GM08714 (cell line): ENCODE measurements around the gene ALOX5.

Experiments
- H3K4me3 ChIP-seq: fragments of 200-500 bp; sonication (Bioruptor generic); 2 replicates; pipeline ENCODE4 v1.5.1; 2014; ENCODE audit warnings: mild to moderate bottlenecking, low read length, inconsistent platforms
- ZNF274 ChIP-seq: IDR thresholded peaks from 2 replicates; pipeline ENCODE4 v1.6.1; 2012; ENCODE audit warnings: mild to moderate bottlenecking, low read depth, low read length

ALOX5 gene

DNA sequence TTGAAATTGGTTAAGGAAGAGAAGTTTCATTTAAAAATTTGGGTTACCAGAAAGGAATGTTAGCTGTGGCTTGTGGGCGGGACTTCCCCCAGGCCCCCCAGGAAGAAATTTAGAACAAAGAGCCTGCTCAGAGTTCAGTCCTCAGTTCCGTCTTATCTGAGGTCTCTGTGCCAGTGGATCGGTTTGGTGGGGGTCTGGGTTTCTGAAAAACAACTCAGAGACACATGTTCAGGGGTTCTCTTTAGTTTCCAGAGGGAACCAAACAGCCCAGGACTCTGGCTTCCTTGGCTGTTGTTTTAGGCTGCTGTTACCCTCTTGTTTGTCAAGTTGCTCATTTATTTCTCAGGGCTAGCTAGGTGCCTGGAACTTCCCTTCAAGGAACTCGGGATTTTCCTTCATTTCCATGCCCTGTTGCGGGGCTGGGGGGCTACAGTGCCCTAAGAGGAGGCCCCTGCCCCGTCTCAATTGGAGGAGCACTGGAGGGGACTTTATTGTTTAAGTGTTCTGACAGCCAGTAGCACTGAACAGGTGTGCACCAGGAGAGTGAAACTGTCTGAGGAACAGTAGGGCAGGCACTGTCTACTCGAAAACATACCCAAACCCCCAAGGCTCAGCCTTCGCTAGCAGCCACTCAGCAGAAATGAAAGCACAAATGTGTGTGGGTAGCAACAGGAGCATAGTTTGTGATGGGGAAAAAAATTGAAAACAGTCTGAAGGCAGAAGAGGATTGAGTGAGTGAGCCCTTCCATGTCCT is 59.9 kb downstream of the ALOX5 start:
- TF ChIP-seq ZNF274: no peak
- no peak overlapping the region for H3K4me3 ChIP-seq

DNA sequence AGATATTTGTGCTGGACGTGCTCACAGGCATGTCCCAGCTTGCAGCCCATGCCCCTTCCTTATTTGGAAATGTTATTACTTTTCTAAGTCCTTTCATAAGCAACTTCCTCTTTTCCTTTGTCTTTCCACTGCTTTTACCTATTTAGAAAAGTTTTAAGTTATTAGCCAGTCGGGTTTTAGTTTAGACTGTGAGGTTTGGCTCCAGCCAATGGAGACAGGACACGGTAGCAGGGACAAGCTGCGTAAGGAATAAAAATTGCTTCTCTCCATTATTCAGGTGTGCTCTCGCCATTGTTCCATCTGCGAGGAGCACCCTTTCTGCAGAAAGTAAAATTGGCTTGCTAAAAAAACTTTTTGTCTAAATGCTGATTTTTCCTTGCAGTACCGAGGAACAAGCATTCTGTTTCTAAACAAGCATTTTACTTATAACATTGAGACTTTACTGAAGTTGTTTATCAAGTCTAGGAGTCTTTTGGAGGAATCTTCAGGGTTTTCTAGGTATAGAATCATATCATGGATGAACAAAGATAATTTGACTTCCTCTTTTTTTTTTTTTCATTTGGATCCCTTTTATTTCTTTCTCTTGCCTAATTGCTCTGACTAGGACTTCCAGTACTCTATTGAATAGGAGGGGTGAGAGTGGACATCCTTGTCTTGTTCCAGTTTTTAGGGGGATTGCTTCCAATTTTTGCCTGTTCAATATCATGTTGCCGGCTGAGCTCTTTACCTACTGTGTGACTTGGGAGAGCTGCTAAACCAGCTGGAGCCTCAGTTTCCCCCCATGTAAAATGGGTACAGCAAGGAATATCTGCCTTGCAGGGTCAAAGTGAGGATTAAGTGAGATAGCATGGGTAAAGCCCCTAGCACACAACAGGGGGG is 63.8 kb downstream of the ALOX5 start:
- no peak overlapping the region for H3K4me3 ChIP-seq
- TF ChIP-seq ZNF274: no peak

DNA sequence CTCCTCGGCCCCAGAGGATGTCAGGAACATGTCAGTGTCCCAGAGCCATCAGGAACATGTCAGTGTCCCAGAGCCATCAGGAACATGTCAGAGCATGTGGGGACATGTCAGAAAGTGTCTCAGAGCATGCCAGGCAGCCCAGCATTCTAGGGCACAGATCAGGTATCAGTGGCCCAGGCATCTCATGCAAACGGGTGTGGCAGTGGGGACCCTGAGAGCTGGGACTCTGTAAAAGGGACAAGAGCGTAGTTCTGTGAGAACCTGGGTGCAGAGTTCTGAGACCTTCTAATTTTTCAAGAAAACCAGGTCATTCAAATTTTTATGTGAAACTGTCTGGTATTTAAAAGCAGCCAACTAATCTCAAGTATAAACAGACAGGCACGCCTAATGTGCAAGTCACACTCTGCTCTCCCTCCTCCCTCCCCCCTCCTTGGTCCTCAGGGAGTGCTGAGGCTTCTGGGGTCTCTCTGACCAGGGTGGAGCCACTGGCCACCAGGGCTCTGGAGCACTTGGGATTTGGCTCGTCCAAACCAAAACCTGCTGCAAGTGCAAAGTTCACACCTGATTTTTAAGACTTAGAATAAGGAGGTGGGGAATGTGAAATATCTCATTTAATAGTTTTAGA is 64.6 kb downstream of the ALOX5 start:
- no peak for TF ChIP-seq ZNF274
- no peak overlapping the region for H3K4me3 ChIP-seq

DNA sequence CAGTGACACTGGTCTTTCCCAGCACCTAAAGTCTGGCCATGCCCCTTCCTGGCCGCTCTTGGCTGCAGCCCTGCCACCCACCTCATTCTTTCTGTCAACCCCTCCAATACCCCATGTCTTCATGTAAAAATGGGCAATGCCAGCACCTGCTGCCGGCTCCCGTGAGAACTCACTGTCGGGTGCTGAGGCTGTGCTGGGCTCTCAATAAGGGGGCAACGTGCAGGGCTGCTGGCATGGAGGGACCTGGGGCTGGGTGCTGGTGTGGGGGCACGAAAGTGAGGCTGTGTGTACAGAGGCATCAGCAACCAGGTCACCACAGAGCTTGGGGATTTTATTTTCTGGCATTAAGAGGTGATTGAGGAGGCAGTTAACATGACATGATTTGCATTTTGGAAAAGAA is 65.3 kb downstream of the ALOX5 start:
- no peak overlapping the region for H3K4me3 ChIP-seq
- no peak for TF ChIP-seq ZNF274

DNA sequence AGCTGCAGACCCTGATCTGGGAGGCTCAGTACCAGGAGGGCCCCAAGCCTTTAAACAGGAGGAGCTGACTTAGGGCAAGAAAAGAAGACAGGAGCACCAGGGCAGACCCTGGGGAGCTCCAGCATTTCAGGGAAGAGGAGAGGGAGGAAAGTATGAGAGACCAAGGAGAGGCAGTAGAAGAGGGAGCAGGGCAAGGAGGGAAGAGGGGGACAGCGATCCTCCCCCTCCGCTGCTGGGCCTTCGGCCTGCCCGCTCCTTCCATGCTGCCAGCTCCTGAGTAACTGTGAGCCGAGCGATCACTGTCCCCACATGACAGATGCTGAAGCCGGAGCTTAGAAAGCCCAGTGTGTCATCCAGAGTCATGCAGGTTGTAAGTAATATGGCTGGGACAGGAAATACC is 65.9 kb downstream of the ALOX5 start:
- H3K4me3 ChIP-seq: no peak overlapping the region
- TF ChIP-seq ZNF274: no peak

DNA sequence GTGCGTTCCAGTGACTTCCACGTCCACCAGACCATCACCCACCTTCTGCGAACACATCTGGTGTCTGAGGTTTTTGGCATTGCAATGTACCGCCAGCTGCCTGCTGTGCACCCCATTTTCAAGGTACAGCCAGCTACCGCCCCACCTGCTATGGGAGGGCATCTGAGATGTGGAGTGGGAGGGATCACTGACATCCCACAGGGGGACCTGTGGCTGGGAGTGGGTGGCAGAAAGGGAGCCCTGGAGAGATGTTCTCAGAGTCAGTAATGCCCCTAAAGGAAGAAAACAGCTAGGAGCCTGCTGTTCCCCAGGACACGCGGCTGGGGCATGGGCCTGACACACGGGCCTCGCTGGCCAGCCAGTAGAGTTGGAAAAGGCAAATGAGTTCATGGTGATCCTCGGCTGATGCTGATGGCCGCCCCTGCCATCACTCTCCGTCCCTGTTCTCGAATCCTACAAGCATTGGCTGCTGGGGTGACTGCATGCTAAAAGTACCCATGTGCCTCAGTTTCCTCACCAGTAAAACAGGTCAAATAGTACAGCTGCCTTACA is 66.6 kb downstream of the ALOX5 start:
- H3K4me3 ChIP-seq: no peak overlapping the region
- TF ChIP-seq ZNF274: no peak

DNA sequence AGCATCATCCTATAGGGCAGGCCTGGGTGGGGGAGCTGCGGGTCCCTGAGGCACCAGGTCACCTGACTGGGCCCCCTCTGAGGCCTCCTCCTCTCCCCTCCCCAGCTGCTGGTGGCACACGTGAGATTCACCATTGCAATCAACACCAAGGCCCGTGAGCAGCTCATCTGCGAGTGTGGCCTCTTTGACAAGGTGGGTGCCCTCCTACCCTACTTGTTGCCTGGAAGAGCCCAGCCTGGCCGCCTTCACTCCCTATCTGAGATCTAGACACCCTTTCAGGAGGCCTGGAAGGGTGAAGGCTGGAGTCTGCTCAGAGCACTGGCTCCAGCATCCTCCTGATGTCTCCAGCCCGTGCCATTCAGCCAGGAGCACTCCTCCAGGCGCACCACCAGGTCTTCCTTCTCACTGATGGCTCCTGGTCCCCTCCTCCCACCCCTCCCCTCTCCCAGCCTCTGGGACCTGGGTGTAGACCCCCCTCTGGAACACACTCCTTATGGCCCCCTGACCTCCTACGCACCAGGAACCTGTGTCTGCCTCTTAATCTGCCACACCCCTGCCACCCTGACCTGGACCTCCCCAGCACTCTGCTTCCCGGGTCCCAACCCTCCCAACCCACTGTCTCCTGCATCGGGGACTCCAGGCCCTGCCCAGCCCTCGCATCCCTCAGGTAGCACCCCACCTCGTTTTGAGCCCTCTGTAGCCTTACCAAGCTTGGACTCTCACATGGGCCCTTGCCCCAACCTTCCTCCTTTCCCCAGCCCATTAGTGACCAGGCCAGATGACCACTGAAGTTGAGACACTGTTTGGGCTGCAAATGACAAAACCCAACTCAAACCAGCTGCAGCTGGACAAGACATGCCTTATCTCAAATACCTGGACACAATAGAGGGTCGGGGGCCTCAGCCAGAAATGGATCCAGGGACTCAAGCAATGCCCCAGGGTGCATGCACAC is 67.5 kb downstream of the ALOX5 start:
- no peak for TF ChIP-seq ZNF274
- H3K4me3 ChIP-seq: no peak overlapping the region

DNA sequence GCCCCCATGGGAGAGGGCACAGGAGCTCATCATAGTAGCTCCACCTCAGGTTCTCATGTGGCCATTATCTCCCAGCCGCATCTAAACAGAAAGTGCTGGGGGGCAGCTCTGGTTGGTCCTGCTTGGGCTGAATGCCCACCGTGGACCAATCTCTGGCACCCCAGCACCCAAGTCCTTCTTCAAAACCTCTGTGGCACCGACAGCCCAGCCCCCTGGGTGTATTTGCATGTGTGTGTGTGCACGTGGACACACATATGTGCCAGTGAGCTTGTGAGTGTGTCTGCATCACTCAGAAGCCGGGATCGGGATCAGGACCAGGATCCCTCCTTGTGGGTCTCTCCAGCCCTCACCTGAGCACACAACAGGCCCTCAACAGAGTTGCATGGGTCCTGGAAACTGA is 68.2 kb downstream of the ALOX5 start:
- TF ChIP-seq ZNF274: no peak
- H3K4me3 ChIP-seq: no peak overlapping the region

DNA sequence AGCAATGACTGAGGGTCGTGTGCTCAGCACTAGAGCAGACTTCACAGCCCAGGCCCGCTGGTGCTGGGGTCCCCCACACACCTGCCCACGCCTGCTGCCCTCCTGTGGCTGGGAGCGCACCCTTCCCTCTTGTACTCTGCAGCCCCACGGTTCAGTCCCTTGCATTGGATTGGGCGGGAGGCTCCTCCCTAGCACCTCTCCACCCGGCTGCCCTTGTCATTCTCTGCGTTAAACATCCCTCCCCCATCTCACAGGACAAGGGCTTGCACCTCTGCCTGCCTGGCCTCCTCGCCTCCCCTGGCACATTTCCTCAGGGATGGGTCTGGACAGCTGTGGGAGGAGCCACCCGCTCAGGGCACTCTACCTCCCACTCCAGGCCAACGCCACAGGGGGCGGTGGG is 68.6 kb downstream of the ALOX5 start:
- TF ChIP-seq ZNF274: no peak
- no peak overlapping the region for H3K4me3 ChIP-seq

DNA sequence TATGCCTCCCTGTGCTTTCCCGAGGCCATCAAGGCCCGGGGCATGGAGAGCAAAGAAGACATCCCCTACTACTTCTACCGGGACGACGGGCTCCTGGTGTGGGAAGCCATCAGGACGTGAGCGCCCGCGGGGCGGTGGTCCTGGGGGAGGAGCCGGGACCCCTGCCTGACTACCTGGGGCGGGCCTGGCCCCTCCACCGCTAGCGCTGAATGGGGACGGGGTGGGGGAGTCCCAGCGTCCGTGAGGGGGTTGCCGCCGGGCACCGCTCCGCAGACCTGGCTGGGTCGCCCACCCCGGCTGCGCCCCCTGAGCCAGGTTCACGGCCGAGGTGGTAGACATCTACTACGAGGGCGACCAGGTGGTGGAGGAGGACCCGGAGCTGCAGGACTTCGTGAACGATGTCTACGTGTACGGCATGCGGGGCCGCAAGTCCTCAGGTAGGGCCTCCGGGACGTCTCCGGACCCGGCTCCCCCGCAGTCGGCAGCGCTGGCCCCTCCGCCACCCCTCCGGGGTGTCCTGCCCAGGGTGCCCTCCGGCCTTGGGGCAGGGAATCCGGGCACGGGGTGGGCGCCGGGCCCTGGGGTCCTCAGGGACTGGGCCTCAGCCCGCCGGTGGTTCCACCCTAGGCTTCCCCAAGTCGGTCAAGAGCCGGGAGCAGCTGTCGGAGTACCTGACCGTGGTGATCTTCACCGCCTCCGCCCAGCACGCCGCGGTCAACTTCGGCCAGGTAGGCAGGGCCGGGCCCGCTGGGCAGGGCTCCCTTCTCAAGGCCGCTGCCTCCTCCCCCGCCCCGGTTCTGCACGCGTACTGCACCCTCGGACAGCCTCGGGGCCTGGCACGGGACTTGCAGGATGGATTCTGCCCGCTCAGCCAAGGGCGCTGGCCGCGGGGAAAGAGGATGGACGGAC is 69.3 kb downstream of the ALOX5 start:
- no peak overlapping the region for H3K4me3 ChIP-seq
- TF ChIP-seq ZNF274: no peak

DNA sequence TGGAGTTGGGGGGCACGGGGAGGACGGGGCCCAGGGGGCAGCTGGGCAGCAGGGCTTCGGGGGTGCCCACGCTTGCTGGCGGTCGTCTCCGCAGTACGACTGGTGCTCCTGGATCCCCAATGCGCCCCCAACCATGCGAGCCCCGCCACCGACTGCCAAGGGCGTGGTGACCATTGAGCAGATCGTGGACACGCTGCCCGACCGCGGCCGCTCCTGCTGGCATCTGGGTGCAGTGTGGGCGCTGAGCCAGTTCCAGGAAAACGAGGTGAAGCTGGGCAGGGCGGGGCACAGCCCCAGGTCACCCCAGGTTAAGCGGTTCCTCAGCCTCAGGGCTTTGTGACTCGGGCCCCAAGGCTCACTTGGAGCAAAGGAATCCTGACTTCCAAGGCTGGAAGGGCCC is 70.0 kb downstream of the ALOX5 start:
- no peak overlapping the region for H3K4me3 ChIP-seq
- TF ChIP-seq ZNF274: no peak
